ENCODE results near the gene ZFYVE19.
A peak's percentile ranks its signal among the peaks of the same experiment; 100 is the strongest.

The ZFYVE19 gene

DNA sequence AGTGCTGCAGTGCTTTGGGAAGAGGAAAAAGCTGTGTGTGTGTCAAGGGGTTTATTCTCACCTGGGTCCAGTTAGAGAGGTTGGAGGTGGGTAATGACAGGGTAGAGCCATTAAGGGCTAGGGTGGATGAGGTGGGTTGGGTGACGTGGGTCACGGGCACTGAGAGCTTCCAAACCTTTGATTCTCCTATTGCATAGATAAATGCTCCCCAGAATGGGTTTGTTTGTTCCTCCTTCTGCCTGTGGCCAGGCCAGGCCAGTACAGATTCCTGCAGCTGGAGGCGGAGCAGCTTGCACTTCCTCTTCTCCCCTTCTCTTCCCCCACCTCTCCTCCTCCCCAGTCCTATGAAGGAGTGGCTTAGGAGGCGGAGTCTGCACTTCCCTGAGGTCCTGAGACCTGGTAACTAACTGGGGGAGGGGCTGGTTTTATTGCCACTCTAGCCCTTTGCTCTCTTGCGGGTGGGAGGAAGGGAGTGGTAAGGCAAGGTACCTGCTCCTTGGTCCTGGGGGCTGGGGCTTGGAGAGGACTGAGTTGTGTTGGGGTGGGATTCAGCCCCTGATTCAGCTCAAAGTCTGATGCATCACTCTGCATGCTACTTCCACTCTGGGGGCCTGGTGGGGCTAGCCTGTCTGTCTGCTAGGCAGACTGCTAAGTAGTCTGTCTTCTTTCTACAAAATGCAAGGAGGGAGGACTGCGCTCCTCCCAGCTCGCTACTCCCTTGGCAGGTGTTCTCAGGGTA, 40.5 kb downstream of the ZFYVE19 start:
- Histone ChIP-seq H3K36me3 (replicated peaks in 1 of 2; ENCODE audit: control insufficient read depth in 2 of 2, insufficient read depth in 2 of 2, low read length in 2 of 2) (no peaks in the 10 kb centered on the region), H2BK120ac (ENCODE audit: low read depth, low read length) (no peak overlapping the region), H2AK5ac (ENCODE audit: low read depth, low read length) (no peak overlapping the region), H3K4me2 (ENCODE audit: insufficient read depth, low read length, poor library complexity, severe bottlenecking) (no peak overlapping the region), H3K9me3 (replicated peaks in 1 of 2; ENCODE audit: control insufficient read depth in 2 of 2, insufficient read depth in 1 of 2, low read depth in 1 of 2, low read length in 2 of 2) (peaks cover 0 to 3% of the 10 kb centered on the region in 2 donors), H4K91ac (ENCODE audit: low read depth, low read length, poor library complexity) (no peak overlapping the region), H3K18ac (ENCODE audit: low read length) (peak overlapping the region; percentile 40), H2AFZ (ENCODE audit: low read length) (peak overlapping the region; percentile 69), H3K4me1 (ENCODE audit: control insufficient read depth in 2 of 2, insufficient read depth in 1 of 2, low read depth in 1 of 2, low read length in 2 of 2) (peaks cover 13 to 15% of the 10 kb centered on the region in 2 donors), H3K4me3 (ENCODE audit: low read length in 2 of 2) (no peak overlapping the region), H3K9ac (ENCODE audit: low read depth, low read length, poor library complexity) (no peak overlapping the region), H3K27me3 (ENCODE audit: control insufficient read depth in 3 of 3, insufficient read depth in 3 of 3, low read depth in 1 of 3, low read length in 3 of 3) (peaks cover 18 to 63% (median 35%) of the 10 kb centered on the region in 3 experiments), H2BK15ac (ENCODE audit: low read length) (no peak overlapping the region), H2BK5ac (ENCODE audit: low read length) (no peak overlapping the region), H4K8ac (ENCODE audit: low read depth, low read length) (no peak overlapping the region), H3K14ac (ENCODE audit: low read length) (no peak overlapping the region), H3K79me1 (ENCODE audit: low read depth, low read length) (no peaks in the 10 kb centered on the region), H3K27ac (replicated peaks; ENCODE audit: low read length) (no peak overlapping the region), H3K4ac (ENCODE audit: low read length) (no peak overlapping the region), H3K23ac (ENCODE audit: low read depth, low read length, poor library complexity) (no peak overlapping the region), H2BK12ac (ENCODE audit: low read length) (no peak overlapping the region)
- no CpG with 5 or more reads among the region's 7 CpGs for WGBS, 2 donors (ENCODE audit: extremely low coverage in 2 of 2, insufficient read length in 2 of 2, insufficient replicate concordance in 1 of 2)
- DNase-seq (ENCODE audit: low spot score) = no peak

DNA sequence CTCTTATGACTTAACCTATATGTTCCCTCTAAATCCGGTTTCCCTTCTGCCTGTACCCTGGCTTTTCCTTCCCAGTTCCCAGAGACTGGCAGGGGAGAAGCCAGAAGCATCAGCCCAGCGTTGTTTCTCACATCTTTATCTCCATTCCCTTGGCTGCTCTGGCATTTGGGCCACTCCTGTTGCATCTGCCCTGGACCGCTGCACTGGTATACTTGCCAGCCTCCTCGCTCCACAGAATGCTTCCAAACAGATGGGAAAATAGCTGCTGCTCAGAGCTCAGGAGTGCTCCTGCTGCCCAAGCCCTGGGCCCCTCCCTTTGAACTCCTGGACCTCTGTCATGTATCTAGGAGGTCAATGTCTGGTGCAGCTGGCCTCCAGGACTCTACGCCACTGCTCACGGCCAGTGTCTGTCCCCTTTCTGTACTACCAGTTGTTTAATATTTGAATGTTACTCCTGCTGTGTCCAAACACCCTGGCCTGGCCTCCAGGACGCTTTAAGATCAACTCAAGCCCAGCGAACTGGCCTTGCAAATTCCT, 43.8 kb downstream of the ZFYVE19 start:
- H2BK5ac ChIP-seq (ENCODE audit: low read length) = no peak overlapping the region
- no CpG with 5 or more reads among the region's 8 CpGs for WGBS, 2 donors (ENCODE audit: extremely low coverage in 2 of 2, insufficient read length in 2 of 2, insufficient replicate concordance in 1 of 2)
- no peak overlapping the region for H2BK15ac ChIP-seq (ENCODE audit: low read length)
- H3K36me3 ChIP-seq (replicated peaks in 1 of 2; ENCODE audit: control insufficient read depth in 2 of 2, insufficient read depth in 2 of 2, low read length in 2 of 2) = no peaks in the 10 kb centered on the region
- H3K9ac ChIP-seq (ENCODE audit: low read depth, low read length, poor library complexity) = no peak overlapping the region
- no peaks in the 10 kb centered on the region for H3K79me1 ChIP-seq (ENCODE audit: low read depth, low read length)
- no peak overlapping the region for H2BK12ac ChIP-seq (ENCODE audit: low read length)
- H3K9me3 ChIP-seq (replicated peaks in 1 of 2; ENCODE audit: control insufficient read depth in 2 of 2, insufficient read depth in 1 of 2, low read depth in 1 of 2, low read length in 2 of 2) = no peaks in the 10 kb centered on the region
- no peak overlapping the region for H4K8ac ChIP-seq (ENCODE audit: low read depth, low read length)
- no peak overlapping the region for H3K23ac ChIP-seq (ENCODE audit: low read depth, low read length, poor library complexity)
- H2BK120ac ChIP-seq (ENCODE audit: low read depth, low read length) = no peak overlapping the region
- H3K4me1 ChIP-seq (ENCODE audit: control insufficient read depth in 2 of 2, insufficient read depth in 1 of 2, low read depth in 1 of 2, low read length in 2 of 2) = peaks cover 8 to 9% of the 10 kb centered on the region in 2 donors
- H3K14ac ChIP-seq (ENCODE audit: low read length) = peak overlapping the region; percentile 17
- no peak overlapping the region for H3K27ac ChIP-seq (replicated peaks; ENCODE audit: low read length)
- H3K4me2 ChIP-seq (ENCODE audit: insufficient read depth, low read length, poor library complexity, severe bottlenecking) = no peak overlapping the region
- H4K91ac ChIP-seq (ENCODE audit: low read depth, low read length, poor library complexity) = no peak overlapping the region
- peaks cover 0 to 47% (median 6%) of the 10 kb centered on the region in 3 experiments for H3K27me3 ChIP-seq (ENCODE audit: control insufficient read depth in 3 of 3, insufficient read depth in 3 of 3, low read depth in 1 of 3, low read length in 3 of 3)
- no peak overlapping the region for H3K18ac ChIP-seq (ENCODE audit: low read length)
- DNase-seq (ENCODE audit: low spot score) = no peak
- H3K4me3 ChIP-seq (ENCODE audit: low read length in 2 of 2) = no peak overlapping the region
- H2AFZ ChIP-seq (ENCODE audit: low read length) = no peak overlapping the region
- no peak overlapping the region for H3K4ac ChIP-seq (ENCODE audit: low read length)
- H2AK5ac ChIP-seq (ENCODE audit: low read depth, low read length) = no peak overlapping the region

DNA sequence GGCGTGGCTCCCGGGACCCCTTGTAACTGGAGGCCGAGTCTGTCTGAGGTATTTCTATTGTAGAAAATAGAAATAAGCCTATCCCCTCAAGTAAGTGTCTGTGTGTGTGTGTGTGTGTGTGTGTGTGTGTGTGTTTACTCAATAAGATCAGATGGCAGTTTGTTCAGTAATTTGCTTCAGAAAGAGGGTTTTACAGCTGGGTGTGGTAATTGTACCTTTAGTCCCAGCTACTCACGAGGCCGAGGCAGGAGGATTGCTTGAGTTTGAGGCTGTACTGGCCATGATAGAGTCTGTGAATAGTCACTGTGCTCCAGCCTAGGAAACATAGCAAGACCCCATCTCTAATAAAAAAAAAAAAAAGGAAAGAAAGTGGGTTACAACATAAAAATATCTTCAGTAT, 45.6 kb downstream of the ZFYVE19 start:
- no peak for DNase-seq (ENCODE audit: low spot score)
- H3K4ac ChIP-seq (ENCODE audit: low read length) = no peak overlapping the region
- WGBS, 2 donors (ENCODE audit: extremely low coverage in 2 of 2, insufficient read length in 2 of 2, insufficient replicate concordance in 1 of 2) = no CpG with 5 or more reads among the region's 5 CpGs
- H2AFZ ChIP-seq (ENCODE audit: low read length) = no peak overlapping the region
- H3K27ac ChIP-seq (replicated peaks; ENCODE audit: low read length) = no peak overlapping the region
- no peak overlapping the region for H3K18ac ChIP-seq (ENCODE audit: low read length)
- peaks cover 0 to 43% (median 0%) of the 10 kb centered on the region in 3 experiments for H3K27me3 ChIP-seq (ENCODE audit: control insufficient read depth in 3 of 3, insufficient read depth in 3 of 3, low read depth in 1 of 3, low read length in 3 of 3)
- no peaks in the 10 kb centered on the region for H3K9me3 ChIP-seq (replicated peaks in 1 of 2; ENCODE audit: control insufficient read depth in 2 of 2, insufficient read depth in 1 of 2, low read depth in 1 of 2, low read length in 2 of 2)
- no peak overlapping the region for H3K4me3 ChIP-seq (ENCODE audit: low read length in 2 of 2)
- H2BK120ac ChIP-seq (ENCODE audit: low read depth, low read length) = no peak overlapping the region
- H3K9ac ChIP-seq (ENCODE audit: low read depth, low read length, poor library complexity) = no peak overlapping the region
- H3K14ac ChIP-seq (ENCODE audit: low read length) = no peak overlapping the region
- H3K23ac ChIP-seq (ENCODE audit: low read depth, low read length, poor library complexity) = no peak overlapping the region
- peaks cover 4 to 5% of the 10 kb centered on the region in 2 donors for H3K4me1 ChIP-seq (ENCODE audit: control insufficient read depth in 2 of 2, insufficient read depth in 1 of 2, low read depth in 1 of 2, low read length in 2 of 2)
- no peaks in the 10 kb centered on the region for H3K79me1 ChIP-seq (ENCODE audit: low read depth, low read length)
- no peak overlapping the region for H3K4me2 ChIP-seq (ENCODE audit: insufficient read depth, low read length, poor library complexity, severe bottlenecking)
- H2AK5ac ChIP-seq (ENCODE audit: low read depth, low read length) = no peak overlapping the region
- H4K91ac ChIP-seq (ENCODE audit: low read depth, low read length, poor library complexity) = no peak overlapping the region
- H2BK5ac ChIP-seq (ENCODE audit: low read length) = no peak overlapping the region
- H4K8ac ChIP-seq (ENCODE audit: low read depth, low read length) = no peak overlapping the region
- H2BK15ac ChIP-seq (ENCODE audit: low read length) = no peak overlapping the region
- H2BK12ac ChIP-seq (ENCODE audit: low read length) = no peak overlapping the region
- no peaks in the 10 kb centered on the region for H3K36me3 ChIP-seq (replicated peaks in 1 of 2; ENCODE audit: control insufficient read depth in 2 of 2, insufficient read depth in 2 of 2, low read length in 2 of 2)

DNA sequence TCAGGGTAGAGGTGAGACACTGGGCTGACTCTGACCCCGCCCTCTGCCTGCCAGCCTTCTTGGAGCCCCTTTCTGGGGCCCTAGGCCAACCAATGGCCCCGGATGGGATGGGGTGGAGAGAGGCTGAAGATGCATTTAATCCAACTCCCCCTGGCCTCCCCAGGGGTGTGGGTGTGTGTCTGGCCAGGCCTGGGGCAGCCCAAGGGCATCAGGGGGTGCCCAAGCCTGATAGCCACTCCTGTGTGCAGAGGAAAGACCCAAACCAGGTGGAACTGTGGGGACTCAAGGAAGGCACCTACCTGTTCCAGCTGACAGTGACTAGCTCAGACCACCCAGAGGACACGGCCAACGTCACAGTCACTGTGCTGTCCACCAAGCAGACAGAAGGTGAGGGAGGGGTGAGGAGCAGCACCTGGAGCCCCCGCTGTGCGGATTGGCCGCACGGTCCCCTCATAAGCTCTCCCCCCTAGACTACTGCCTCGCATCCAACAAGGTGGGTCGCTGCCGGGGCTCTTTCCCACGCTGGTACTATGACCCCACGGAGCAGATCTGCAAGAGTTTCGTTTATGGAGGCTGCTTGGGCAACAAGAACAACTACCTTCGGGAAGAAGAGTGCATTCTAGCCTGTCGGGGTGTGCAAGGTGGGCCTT, 46.5 kb downstream of the ZFYVE19 start:
- no peak overlapping the region for H2BK5ac ChIP-seq (ENCODE audit: low read length)
- no peak overlapping the region for H2BK12ac ChIP-seq (ENCODE audit: low read length)
- H3K4me2 ChIP-seq (ENCODE audit: insufficient read depth, low read length, poor library complexity, severe bottlenecking) = no peak overlapping the region
- H2BK120ac ChIP-seq (ENCODE audit: low read depth, low read length) = no peak overlapping the region
- H3K27me3 ChIP-seq (ENCODE audit: control insufficient read depth in 3 of 3, insufficient read depth in 3 of 3, low read depth in 1 of 3, low read length in 3 of 3) = peaks cover 0 to 39% (median 0%) of the 10 kb centered on the region in 3 experiments
- no peak overlapping the region for H2BK15ac ChIP-seq (ENCODE audit: low read length)
- H3K9ac ChIP-seq (ENCODE audit: low read depth, low read length, poor library complexity) = no peak overlapping the region
- H2AFZ ChIP-seq (ENCODE audit: low read length) = no peak overlapping the region
- no peak overlapping the region for H3K4me3 ChIP-seq (ENCODE audit: low read length in 2 of 2)
- no peak overlapping the region for H3K14ac ChIP-seq (ENCODE audit: low read length)
- no CpG with 5 or more reads among the region's 16 CpGs for WGBS, 2 donors (ENCODE audit: extremely low coverage in 2 of 2, insufficient read length in 2 of 2, insufficient replicate concordance in 1 of 2)
- H3K23ac ChIP-seq (ENCODE audit: low read depth, low read length, poor library complexity) = no peak overlapping the region
- no peak overlapping the region for H4K91ac ChIP-seq (ENCODE audit: low read depth, low read length, poor library complexity)
- peak overlapping the region; percentile 13 for H2AK5ac ChIP-seq (ENCODE audit: low read depth, low read length)
- H3K4ac ChIP-seq (ENCODE audit: low read length) = no peak overlapping the region
- DNase-seq (ENCODE audit: low spot score) = no peak
- no peak overlapping the region for H4K8ac ChIP-seq (ENCODE audit: low read depth, low read length)
- H3K4me1 ChIP-seq (ENCODE audit: control insufficient read depth in 2 of 2, insufficient read depth in 1 of 2, low read depth in 1 of 2, low read length in 2 of 2) = peaks cover 0 to 2% of the 10 kb centered on the region in 2 donors
- no peak overlapping the region for H3K27ac ChIP-seq (replicated peaks; ENCODE audit: low read length)
- no peak overlapping the region for H3K18ac ChIP-seq (ENCODE audit: low read length)
- no peaks in the 10 kb centered on the region for H3K79me1 ChIP-seq (ENCODE audit: low read depth, low read length)
- no peaks in the 10 kb centered on the region for H3K36me3 ChIP-seq (replicated peaks in 1 of 2; ENCODE audit: control insufficient read depth in 2 of 2, insufficient read depth in 2 of 2, low read length in 2 of 2)
- H3K9me3 ChIP-seq (replicated peaks in 1 of 2; ENCODE audit: control insufficient read depth in 2 of 2, insufficient read depth in 1 of 2, low read depth in 1 of 2, low read length in 2 of 2) = no peaks in the 10 kb centered on the region
